HG03066 (cell line): ENCODE data around the gene TMEM59L.

Source experiments
- ATAC-seq: cut with Tn5 transposase; IDR thresholded peaks from one replicate; pipeline ENCODE4 v1.9.1; 2021; ENCODE audit warnings: low read depth; ENCODE audit not compliant: unreplicated experiment

The TMEM59L gene

GRCh38 chr19:18608102-18608804 lies 4.4 kb upstream of the TMEM59L start:
- ATAC-seq: no peak

- ATAC-seq: no peak
Observed at GRCh38 chr19:18608805-18609716, 3.6 kb upstream of the TMEM59L start.

- no peak for ATAC-seq
Observed at GRCh38 chr19:18609717-18610051, 3.0 kb upstream of the TMEM59L start.

GRCh38 chr19:18610245-18610555 lies 2.5 kb upstream of the TMEM59L start:
- no peak for ATAC-seq

GRCh38 chr19:18610556-18611326 lies 1.9 kb upstream of the TMEM59L start:
- ATAC-seq: no peak

GRCh38 chr19:18611327-18612050 lies 1.2 kb upstream of the TMEM59L start:
- ATAC-seq: no peak

- no peak for ATAC-seq
Observed at GRCh38 chr19:18612051-18612771, 459 bp upstream of the TMEM59L start.

GRCh38 chr19:18613589-18614234 lies 1.0 kb downstream of the TMEM59L start:
- ATAC-seq: no peak

GRCh38 chr19:18616023-18616422 lies 3.4 kb downstream of the TMEM59L start:
- ATAC-seq: no peak

GRCh38 chr19:18617562-18617961 lies 4.9 kb downstream of the TMEM59L start:
- ATAC-seq: no peak

GRCh38 chr19:18618236-18618635 lies 5.6 kb downstream of the TMEM59L start:
- no peak for ATAC-seq

- no peak for ATAC-seq
Observed at GRCh38 chr19:18620311-18620710, 7.6 kb downstream of the TMEM59L start.

- no peak for ATAC-seq
Observed at GRCh38 chr19:18620902-18621301, 8.2 kb downstream of the TMEM59L start.

- no peak for ATAC-seq
Observed at GRCh38 chr19:18626906-18627305, 14.2 kb downstream of the TMEM59L start.

- ATAC-seq: no peak
Observed at GRCh38 chr19:18629166-18630088, 16.8 kb downstream of the TMEM59L start.

- no peak for ATAC-seq
Observed at GRCh38 chr19:18633321-18633720, 20.7 kb downstream of the TMEM59L start.

GRCh38 chr19:18634612-18635297 lies 22.1 kb downstream of the TMEM59L start:
- ATAC-seq: no peak

GRCh38 chr19:18635831-18636182 lies 23.1 kb downstream of the TMEM59L start:
- no peak for ATAC-seq
